Peyer's patch (tissue), 4 donors: ENCODE data around the gene CDH4. TPM values are rescaled to one million over a fixed set of nuclear protein-coding genes. Genes with fewer than 3 reads are reported as not detected.
"Not testable (repeated sequence)": the region's sequence is repeated elsewhere in the genome, so short reads cannot be mapped to it uniquely, and the experiment has no call there.

Source experiments
- DNase-seq, 3 donors: peaks; one replicate each; pipeline ENCODE4 v3.0.0-alpha.2; 2017 to 2019
- H3K27ac ChIP-seq, 4 donors: fragments of 200-600 bp; sonication (generic); one replicate each; pipeline ENCODE4 v1.5.1; 2016 to 2019
- H3K27me3 ChIP-seq, 2 donors: fragments of 200-600 bp; sonication (generic); one replicate each; pipeline ENCODE4 v1.5.1; 2019
- H3K36me3 ChIP-seq, 3 donors: fragments of 200-600 bp; sonication (generic); one replicate each; pipeline ENCODE4 v1.5.1; 2016 to 2019
- H3K4me1 ChIP-seq, 4 donors: fragments of 200-600 bp; sonication (generic); one replicate each; pipeline ENCODE4 v1.5.1; 2016 to 2019
- H3K4me3 ChIP-seq, 4 donors: fragments of 200-600 bp; sonication (generic); 1 replicate in 3 of 4; 2 replicates in 1 of 4; pipeline ENCODE4 v1.5.1; 2016 to 2019; ENCODE audit warnings: mild to moderate bottlenecking in 1 of 4
- H3K9me3 ChIP-seq, 4 donors: fragments of 200-600 bp; sonication (generic); one replicate each; pipeline ENCODE4 v1.5.1; 2016 to 2019; ENCODE audit warnings: mild to moderate bottlenecking in 1 of 4
- POLR2A ChIP-seq, 2 donors: fragments of 450-650 bp; IDR thresholded peaks; one replicate each; pipeline ENCODE4 v1.5.1; 2017; ENCODE audit warnings: antibody characterized with exemption in 2 of 2, mild to moderate bottlenecking in 2 of 2, moderate library complexity in 2 of 2
- total RNA-seq, 4 donors: library from RNA; depleted of rRNA; stranded (reverse); fragments of >200 nt; gene quantifications; one replicate each; pipeline ENCODE4 v1.1.0, GENCODE V29; 2016
- TF ChIP-seq, protein P1 (sequence below), 6 experiments: fragments of 450-650 bp in 4 of 6; fragments of 200-600 bp in 2 of 6; sonication (generic) in 1 of 6; IDR thresholded peaks; one replicate each; pipeline ENCODE4 v1.5.1; 2017 to 2019; ENCODE audit warnings: antibody characterized with exemption in 6 of 6, mild to moderate bottlenecking in 3 of 6, moderate library complexity in 1 of 6

CDH4 gene
- total RNA-seq, 4 donors from 2014 or later = 0.27 TPM; not detected in 3

DNA sequence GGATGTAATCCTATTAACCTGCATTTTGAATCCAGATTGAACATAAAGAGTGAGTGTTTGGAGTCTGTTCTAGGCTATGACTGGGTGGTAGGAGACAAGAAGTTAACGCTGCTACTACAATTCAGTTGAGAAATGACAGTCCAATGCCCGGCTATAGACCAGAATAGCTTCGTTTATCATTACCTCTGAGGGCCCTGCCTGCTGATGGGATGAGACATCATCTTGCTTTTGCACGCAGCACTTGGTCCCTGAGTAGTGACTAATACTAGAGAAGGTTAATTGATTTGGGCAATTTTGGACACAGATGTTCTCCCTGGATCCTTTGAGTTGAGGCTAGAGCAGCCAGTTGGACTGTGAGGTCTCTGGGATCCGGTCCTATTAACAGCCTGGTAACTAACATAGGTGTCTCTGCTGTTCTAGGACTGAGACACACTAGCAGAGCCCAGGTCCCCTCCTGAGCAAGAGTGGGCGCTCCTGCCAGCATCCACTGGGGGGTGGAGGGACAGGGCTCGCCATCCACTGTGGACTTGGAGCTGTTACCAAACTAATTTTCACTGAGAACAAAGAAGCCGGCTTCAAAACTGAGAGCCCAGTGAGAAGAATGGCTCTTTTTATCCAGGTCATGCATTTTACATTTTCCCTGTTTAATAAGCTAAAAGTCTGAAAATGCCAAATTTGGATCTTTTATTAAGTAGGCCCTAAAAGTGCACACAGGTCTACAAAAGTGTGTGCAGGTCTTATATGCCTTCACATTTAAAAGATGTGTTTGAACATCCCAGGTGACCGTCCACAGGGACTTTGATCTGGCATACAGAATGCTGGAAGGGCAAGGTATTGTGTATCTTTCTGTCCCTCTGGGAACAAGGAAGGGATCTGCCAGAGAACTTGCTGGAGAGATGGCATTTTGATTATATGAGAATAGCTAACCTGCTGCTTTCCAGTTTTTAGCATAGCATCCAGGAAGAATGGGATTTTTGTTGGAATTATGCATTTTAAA, 212.5 kb downstream of the CDH4 start:
- no peak for DNase-seq
- H3K27ac ChIP-seq = no peak overlapping the region
- no peak overlapping the region for H3K4me3 ChIP-seq
- TF ChIP-seq POLR2A (IDR thresholded peaks at IDR 0.05) = no peak
- TF ChIP-seq, protein P1, sequence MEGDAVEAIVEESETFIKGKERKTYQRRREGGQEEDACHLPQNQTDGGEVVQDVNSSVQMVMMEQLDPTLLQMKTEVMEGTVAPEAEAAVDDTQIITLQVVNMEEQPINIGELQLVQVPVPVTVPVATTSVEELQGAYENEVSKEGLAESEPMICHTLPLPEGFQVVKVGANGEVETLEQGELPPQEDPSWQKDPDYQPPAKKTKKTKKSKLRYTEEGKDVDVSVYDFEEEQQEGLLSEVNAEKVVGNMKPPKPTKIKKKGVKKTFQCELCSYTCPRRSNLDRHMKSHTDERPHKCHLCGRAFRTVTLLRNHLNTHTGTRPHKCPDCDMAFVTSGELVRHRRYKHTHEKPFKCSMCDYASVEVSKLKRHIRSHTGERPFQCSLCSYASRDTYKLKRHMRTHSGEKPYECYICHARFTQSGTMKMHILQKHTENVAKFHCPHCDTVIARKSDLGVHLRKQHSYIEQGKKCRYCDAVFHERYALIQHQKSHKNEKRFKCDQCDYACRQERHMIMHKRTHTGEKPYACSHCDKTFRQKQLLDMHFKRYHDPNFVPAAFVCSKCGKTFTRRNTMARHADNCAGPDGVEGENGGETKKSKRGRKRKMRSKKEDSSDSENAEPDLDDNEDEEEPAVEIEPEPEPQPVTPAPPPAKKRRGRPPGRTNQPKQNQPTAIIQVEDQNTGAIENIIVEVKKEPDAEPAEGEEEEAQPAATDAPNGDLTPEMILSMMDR (IDR thresholded peaks at IDR 0.05) = no peak
- no peaks in the 10 kb centered on the region for H3K36me3 ChIP-seq
- no peaks in the 10 kb centered on the region for H3K27me3 ChIP-seq
- H3K4me1 ChIP-seq = no peaks in the 10 kb centered on the region
- no peaks in the 10 kb centered on the region for H3K9me3 ChIP-seq

DNA sequence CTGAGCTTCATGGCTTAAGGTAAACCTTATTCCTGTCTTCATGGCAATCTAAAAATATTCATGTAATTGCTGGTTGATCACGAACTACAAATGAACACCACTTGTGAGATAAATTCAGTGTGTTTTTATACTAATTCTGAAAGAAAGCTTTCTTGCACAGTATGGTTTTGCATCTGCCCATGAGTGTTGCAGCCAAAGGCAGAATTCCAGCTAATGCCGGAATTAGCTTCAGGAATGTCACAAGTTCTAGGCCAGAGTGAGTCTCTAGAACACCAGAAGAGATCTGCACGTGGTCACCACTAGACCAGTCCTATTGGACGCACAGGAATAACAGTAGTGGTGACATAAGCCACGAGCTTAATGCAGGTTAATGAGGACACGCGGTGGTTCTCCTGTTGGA, 223.7 kb downstream of the CDH4 start:
- Histone ChIP-seq H3K27ac (no peak overlapping the region), H3K27me3 (no peaks in the 10 kb centered on the region), H3K4me3 (no peak overlapping the region), H3K36me3 (no peaks in the 10 kb centered on the region), H3K4me1 (no peaks in the 10 kb centered on the region), H3K9me3 (no peaks in the 10 kb centered on the region)
- no peak for DNase-seq
- TF ChIP-seq, protein P1 (IDR thresholded peaks at IDR 0.05) = no peak
- no peak for TF ChIP-seq POLR2A (IDR thresholded peaks at IDR 0.05)

DNA sequence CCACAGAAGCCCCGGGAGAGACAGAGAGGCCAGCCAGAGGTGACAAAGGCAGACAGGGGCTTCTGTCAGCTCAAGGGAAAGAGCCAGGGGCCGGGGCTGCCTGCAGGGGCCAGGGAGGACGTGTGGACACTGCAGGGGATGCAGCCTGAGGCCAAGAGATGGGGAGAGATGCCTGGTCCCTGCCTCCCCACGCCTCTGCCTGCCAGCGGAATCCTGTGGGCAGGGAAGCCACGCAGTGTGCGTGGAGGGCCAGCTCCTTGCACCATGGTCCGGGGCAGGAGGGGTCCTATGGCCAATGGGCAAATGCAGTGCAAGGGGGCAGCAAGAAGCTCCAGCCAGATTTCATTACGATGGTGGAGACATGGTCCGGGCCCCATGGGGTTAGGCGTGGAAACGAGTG, 224.9 kb downstream of the CDH4 start:
- Histone ChIP-seq H3K4me3 (no peak overlapping the region), H3K4me1 (no peaks in the 10 kb centered on the region), H3K27ac (no peak overlapping the region), H3K27me3 (no peaks in the 10 kb centered on the region), H3K9me3 (no peaks in the 10 kb centered on the region), H3K36me3 (no peaks in the 10 kb centered on the region)
- TF ChIP-seq, protein P1 (IDR thresholded peaks at IDR 0.05) = no peak
- no peak for TF ChIP-seq POLR2A (IDR thresholded peaks at IDR 0.05)
- no peak for DNase-seq

DNA sequence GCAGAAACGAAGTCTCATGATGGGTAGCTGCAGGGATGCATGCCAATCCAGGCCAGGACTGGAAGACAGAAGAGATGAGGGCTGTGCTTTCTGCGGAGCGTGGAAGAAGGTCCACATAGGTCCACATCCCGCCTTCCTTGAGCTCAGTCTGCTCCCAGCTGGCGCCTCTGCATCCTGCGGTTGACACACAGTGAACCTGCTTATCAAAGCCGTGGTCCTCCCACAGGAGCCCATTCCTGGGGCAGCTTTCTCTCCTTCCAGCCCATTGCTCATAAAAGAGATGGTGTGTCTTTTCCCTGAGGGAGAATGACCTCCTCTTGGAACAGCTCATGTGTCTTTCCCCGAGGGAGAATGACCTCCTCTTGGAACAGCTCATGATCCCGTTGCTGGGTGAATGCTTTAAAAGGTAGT, 225.4 kb downstream of the CDH4 start:
- no peaks in the 10 kb centered on the region for H3K36me3 ChIP-seq
- TF ChIP-seq POLR2A (IDR thresholded peaks at IDR 0.05) = no peak
- H3K27ac ChIP-seq = no peak overlapping the region
- DNase-seq = no peak
- no peak overlapping the region for H3K4me3 ChIP-seq
- H3K9me3 ChIP-seq = no peaks in the 10 kb centered on the region
- H3K4me1 ChIP-seq = no peaks in the 10 kb centered on the region
- H3K27me3 ChIP-seq = no peaks in the 10 kb centered on the region

DNA sequence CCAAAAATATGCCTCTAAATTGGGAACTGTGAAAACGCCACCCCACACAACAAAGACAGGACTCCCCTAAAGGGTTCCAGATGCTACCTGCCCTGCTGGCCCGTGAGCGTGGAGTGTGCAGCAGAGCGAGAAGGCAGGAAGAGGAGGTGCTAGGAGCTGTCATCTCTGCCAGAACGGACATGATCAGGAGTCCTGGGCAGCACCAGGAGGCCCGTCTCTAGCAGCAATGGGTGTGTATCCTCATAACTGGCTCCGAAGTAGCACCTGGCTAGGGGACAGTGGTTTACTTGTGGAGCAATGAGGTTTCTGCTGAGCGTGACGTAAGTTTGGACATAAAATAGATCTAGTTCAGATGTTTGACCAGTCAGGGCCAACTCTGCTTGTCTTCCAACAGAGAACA, 226.0 kb downstream of the CDH4 start:
- TF ChIP-seq, protein P1 (IDR thresholded peaks at IDR 0.05) = no peak
- TF ChIP-seq POLR2A (IDR thresholded peaks at IDR 0.05) = no peak
- no peaks in the 10 kb centered on the region for H3K27me3 ChIP-seq
- H3K4me1 ChIP-seq = no peaks in the 10 kb centered on the region
- H3K36me3 ChIP-seq = no peaks in the 10 kb centered on the region
- H3K27ac ChIP-seq = no peak overlapping the region
- DNase-seq = no peak
- H3K9me3 ChIP-seq = no peaks in the 10 kb centered on the region
- H3K4me3 ChIP-seq = no peak overlapping the region

DNA sequence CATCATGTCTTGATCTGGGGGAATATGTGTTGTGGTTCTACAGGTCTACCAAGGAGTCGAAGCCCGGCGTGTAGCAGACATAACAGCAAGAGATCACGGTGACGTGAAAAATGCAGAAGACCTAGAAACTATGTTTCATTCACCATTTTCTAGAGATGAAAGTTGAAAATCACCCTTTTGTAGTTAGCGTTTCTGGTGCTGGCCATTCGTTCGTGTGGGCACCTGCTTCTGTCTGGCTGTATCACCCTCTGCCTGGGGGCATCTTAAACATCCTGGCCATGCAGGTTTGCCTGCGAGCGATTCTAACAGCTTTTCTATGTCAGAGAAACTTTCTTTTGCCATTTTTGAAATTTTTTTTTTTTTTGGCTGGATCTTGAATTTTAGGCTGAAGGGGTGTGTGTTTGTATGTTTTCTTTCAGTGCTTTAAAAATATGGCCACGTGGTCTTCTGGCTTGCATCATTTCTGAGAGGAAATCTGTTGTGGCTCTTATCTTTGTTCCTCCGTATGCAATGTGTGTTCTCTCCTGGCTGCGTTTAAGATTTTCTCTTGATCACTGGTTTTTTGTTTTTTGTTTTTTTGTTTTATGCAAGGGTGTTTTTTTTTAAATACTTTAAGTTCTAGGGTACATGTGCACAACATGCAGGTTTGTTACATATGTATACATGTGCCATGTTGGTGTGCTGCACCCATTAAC, 226.7 kb downstream of the CDH4 start:
- no peaks in the 10 kb centered on the region for H3K36me3 ChIP-seq
- H3K9me3 ChIP-seq = no peaks in the 10 kb centered on the region
- TF ChIP-seq POLR2A (IDR thresholded peaks at IDR 0.05) = no peak
- no peaks in the 10 kb centered on the region for H3K27me3 ChIP-seq
- no peak for DNase-seq
- H3K4me3 ChIP-seq = no peak overlapping the region
- H3K27ac ChIP-seq = no peak overlapping the region
- no peaks in the 10 kb centered on the region for H3K4me1 ChIP-seq

DNA sequence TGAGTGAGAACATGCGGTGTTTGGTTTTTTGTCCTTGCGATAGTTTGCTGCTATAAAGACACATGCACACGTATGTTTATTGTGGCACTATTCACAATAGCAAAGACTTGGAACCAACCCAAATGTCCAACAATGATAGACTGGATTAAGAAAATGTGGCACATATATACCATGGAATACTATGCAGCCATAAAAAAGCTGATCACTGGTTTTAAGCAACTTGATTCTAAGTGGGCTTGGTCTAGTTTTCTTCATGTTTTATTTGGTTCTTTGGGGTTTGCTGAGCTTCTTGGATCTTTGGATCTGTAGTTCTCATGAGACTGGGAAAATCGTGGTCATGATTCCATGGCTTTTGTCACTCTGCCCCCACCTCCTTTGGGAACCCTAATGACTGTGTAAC, 227.4 kb downstream of the CDH4 start:
- H3K27me3 ChIP-seq, H3K4me1 ChIP-seq, H3K27ac ChIP-seq, DNase-seq, H3K9me3 ChIP-seq, H3K4me3 ChIP-seq, H3K36me3 ChIP-seq: not testable (repeated sequence)
